GM23338 (cell line): Measurements from ENCODE around the gene MYPOP. TPM values are rescaled to one million over a fixed set of nuclear protein-coding genes. Genes with fewer than 3 reads are reported as not detected.

Experiments
- ATAC-seq: fragments of 200-7000 bp; cut with Tn5 transposase; 3 replicates; pipeline ENCODE4 v1.9.1; 2020
- DNase-seq: peaks from one replicate; pipeline ENCODE4 v3.0.0-alpha.2; 2015; ENCODE audit warnings: low spot score
- H2AFZ ChIP-seq: fragments of 200-600 bp; sonication (generic); 2 replicates; pipeline ENCODE4 v1.8.0; 2016; ENCODE audit warnings: antibody characterized with exemption, mild to moderate bottlenecking, moderate library complexity
- H3F3A ChIP-seq: fragments of 200-600 bp; sonication (generic); replicated peaks from 2 replicates; pipeline ENCODE4 v1.8.0; 2017; ENCODE audit warnings: antibody characterized with exemption, mixed run types, low read depth
- H3K27ac ChIP-seq: fragments of 200-600 bp; sonication (generic); 2 replicates; pipeline ENCODE4 v1.6.1; 2016; ENCODE audit warnings: low read depth
- H3K27me3 ChIP-seq: fragments of 200-600 bp; sonication (generic); 2 replicates; pipeline ENCODE4 v1.8.0; 2016; ENCODE audit warnings: mild to moderate bottlenecking, mixed run types, moderate library complexity; ENCODE audit not compliant: insufficient read depth
- H3K36me3 ChIP-seq: fragments of 200-600 bp; sonication (generic); 2 replicates; pipeline ENCODE4 v1.8.0; 2016; ENCODE audit warnings: mild to moderate bottlenecking; ENCODE audit not compliant: insufficient read depth
- H3K4me1 ChIP-seq: fragments of 200-600 bp; sonication (generic); 2 replicates; pipeline ENCODE4 v1.8.0; 2016; ENCODE audit warnings: mild to moderate bottlenecking, moderate library complexity; ENCODE audit not compliant: insufficient read depth
- H3K4me2 ChIP-seq: fragments of 200-600 bp; sonication (generic); 2 replicates; pipeline ENCODE4 v1.7.1; 2017; ENCODE audit warnings: mixed run types
- H3K4me3 ChIP-seq: fragments of 200-600 bp; sonication (generic); 2 replicates; pipeline ENCODE4 v1.6.1; 2016; ENCODE audit warnings: mixed run types
- H3K79me2 ChIP-seq: fragments of 200-600 bp; sonication (generic); replicated peaks from 2 replicates; pipeline ENCODE4 v1.8.0; 2017; ENCODE audit warnings: mild to moderate bottlenecking; ENCODE audit not compliant: insufficient read depth
- H3K9me2 ChIP-seq: fragments of 200-600 bp; sonication (generic); 2 replicates; pipeline ENCODE4 v1.8.0; 2017; ENCODE audit not compliant: insufficient read depth
- H4K20me1 ChIP-seq: fragments of 200-600 bp; sonication (generic); replicated peaks from 2 replicates; pipeline ENCODE4 v1.8.0; 2017; ENCODE audit warnings: mild to moderate bottlenecking; ENCODE audit not compliant: insufficient read depth
- H3K27ac Mint-ChIP-seq: 2 replicates; pipeline ENCODE4 v1.8.0; 2020; ENCODE audit warnings: inconsistent platforms, mild to moderate bottlenecking, moderate library complexity, mixed read lengths
- H3K27me3 Mint-ChIP-seq: 3 replicates; pipeline ENCODE4 v1.8.0; 2022; ENCODE audit warnings: low read depth, mild to moderate bottlenecking, moderate library complexity, mixed read lengths, inconsistent platforms; ENCODE audit not compliant: insufficient read depth, poor library complexity
- H3K36me3 Mint-ChIP-seq: 3 replicates; pipeline ENCODE4 v1.8.0; 2021; ENCODE audit warnings: low read depth, mild to moderate bottlenecking, inconsistent platforms, moderate library complexity, mixed read lengths
- H3K4me1 Mint-ChIP-seq: 3 replicates; pipeline ENCODE4 v1.8.0; 2020; ENCODE audit warnings: mild to moderate bottlenecking, inconsistent platforms, mixed read lengths
- H3K4me3 Mint-ChIP-seq: 3 replicates; pipeline ENCODE4 v1.8.0; 2021; ENCODE audit warnings: moderate library complexity, mild to moderate bottlenecking, inconsistent platforms, mixed read lengths
- H3K9me3 Mint-ChIP-seq: 3 replicates; pipeline ENCODE4 v1.8.0; 2020; ENCODE audit warnings: moderate library complexity, mild to moderate bottlenecking, inconsistent platforms, mixed read lengths
- CREB1 ChIP-seq: fragments of 250-450 bp; sonication (Bioruptor Pico); IDR thresholded peaks from 2 replicates; pipeline ENCODE4 v1.5.0; 2020; ENCODE audit warnings: low read depth, mild to moderate bottlenecking, moderate library complexity
- CTCF ChIP-seq, 2 experiments: fragments of 200-600 bp in 1 of 2; sonication (generic) in 1 of 2; conservative IDR thresholded peaks; 2 replicates each; pipeline versions ENCODE4 v1.5.1 to v1.6.1; 2016 to 2017; ENCODE audit warnings: antibody characterized with exemption in 2 of 2, low read depth in 2 of 2, mild to moderate bottlenecking in 2 of 2, moderate library complexity in 1 of 2
- ETS1 ChIP-seq: IDR thresholded peaks from 2 replicates; pipeline ENCODE4 v1.6.1; 2016; ENCODE audit warnings: antibody characterized with exemption
- EZH2phosphoT487 ChIP-seq: fragments of 200-600 bp; sonication (generic); IDR thresholded peaks from one replicate; pipeline ENCODE4 v1.8.1; 2018; ENCODE audit warnings: antibody characterized with exemption; ENCODE audit not compliant: unreplicated experiment
- JUNB ChIP-seq: IDR thresholded peaks from one replicate; pipeline ENCODE4 v1.6.1; 2016; ENCODE audit warnings: antibody characterized with exemption; ENCODE audit not compliant: unreplicated experiment
- NANOG ChIP-seq: IDR thresholded peaks from 2 replicates; pipeline ENCODE4 v1.6.1; 2016; ENCODE audit warnings: antibody characterized with exemption, borderline replicate concordance
- POLR2AphosphoS5 ChIP-seq: IDR thresholded peaks from 2 replicates; pipeline ENCODE4 v1.6.1; 2016; ENCODE audit warnings: antibody characterized with exemption, low read depth
- REST ChIP-seq: IDR thresholded peaks from one replicate; pipeline ENCODE4 v1.6.1; 2018; ENCODE audit warnings: antibody characterized with exemption; ENCODE audit not compliant: unreplicated experiment
- STAT1 ChIP-seq: IDR thresholded peaks from one replicate; pipeline ENCODE4 v1.6.1; 2016; ENCODE audit warnings: antibody characterized with exemption; ENCODE audit not compliant: unreplicated experiment
- ZNF114 ChIP-seq: fragments of 250-450 bp; sonication (Bioruptor Pico); IDR thresholded peaks from 2 replicates; pipeline ENCODE4 v1.5.0; 2020; ENCODE audit warnings: mild to moderate bottlenecking, moderate library complexity
- ZNF331 ChIP-seq: fragments of 250-450 bp; sonication (Bioruptor Pico); IDR thresholded peaks from 2 replicates; pipeline ENCODE4 v1.5.0; 2020; ENCODE audit warnings: low read depth, mild to moderate bottlenecking, moderate library complexity
- ZNF462 ChIP-seq: fragments of 250-450 bp; sonication (Bioruptor Pico); IDR thresholded peaks from 2 replicates; pipeline ENCODE4 v1.5.0; 2020; ENCODE audit warnings: mild to moderate bottlenecking, moderate library complexity
- polyA plus RNA-seq: library from polyadenylated mRNA; unstranded; fragments of >200 nt; fragmentation: Nextera tagmentation; extraction: Ambion mirVana; gene quantifications from 2 replicates; pipeline ENCODE4 v1.2.1, GENCODE V29; 2016
- total RNA-seq: library from RNA; depleted of rRNA; stranded (reverse); fragments of >200 nt; shearing (Covaris generic); gene quantifications from 2 replicates; pipeline ENCODE4 v1.2.3, GENCODE V29; 2014

Gene MYPOP
- total and polyA plus RNA-seq, 2 experiments from 2014 or later: 3.0 to 6.9 TPM

- Histone ChIP-seq H3F3A (peaks cover 22% of the 10 kb centered on the region), H2AFZ (no peak overlapping the region), H3K27ac (no peak overlapping the region), H3K4me3 (no peak overlapping the region), H4K20me1 (peaks cover 23% of the 10 kb centered on the region), H3K27me3 (no peaks in the 10 kb centered on the region), H3K79me2 (no peaks in the 10 kb centered on the region), H3K36me3 (peaks cover 87% of the 10 kb centered on the region), H3K4me2 (no peak overlapping the region), H3K4me1 (no peaks in the 10 kb centered on the region), H3K9me2 (no peaks in the 10 kb centered on the region)
- DNase-seq: no peak
- H3K4me1 Mint-ChIP-seq: no peaks in the 10 kb centered on the region
- TF ChIP-seq CTCF (conservative IDR thresholded peaks at IDR 0.05; ENCODE audit: low read depth in 2 of 2): no peak
- TF ChIP-seq EZH2phosphoT487: no peak
- TF ChIP-seq NANOG: no peak
- TF ChIP-seq ZNF114 (CRISPR knock-in tag): no peak
- TF ChIP-seq REST: no peak
- no peak for TF ChIP-seq STAT1
- TF ChIP-seq ZNF462 (CRISPR knock-in tag): no peak
- TF ChIP-seq ZNF331: no peak
- TF ChIP-seq JUNB: no peak
- TF ChIP-seq CREB1 (CRISPR knock-in tag): no peak
- TF ChIP-seq ETS1: no peak
- no peak for TF ChIP-seq POLR2AphosphoS5
- no peak for ATAC-seq
- no peaks in the 10 kb centered on the region for H3K9me3 Mint-ChIP-seq
- H3K36me3 Mint-ChIP-seq: peaks cover 91% of the 10 kb centered on the region
- peaks cover 7% of the 10 kb centered on the region for H3K27me3 Mint-ChIP-seq
- no peak overlapping the region for H3K4me3 Mint-ChIP-seq
- H3K27ac Mint-ChIP-seq: no peak overlapping the region
Measured at GRCh38 chr19:45847663-45848062, 54.8 kb downstream of the MYPOP start.
